SKM-1 treated with dmso at 0.1 percent for 144 hours (cell line): ENCODE results near the gene ANKIB1.

Experiments used
- DNase-seq: peaks from one replicate; lab custom pipeline; 2025; ENCODE audit not compliant: unreplicated experiment; lab: John Stamatoyannopoulos, UW

Gene ANKIB1

DNA sequence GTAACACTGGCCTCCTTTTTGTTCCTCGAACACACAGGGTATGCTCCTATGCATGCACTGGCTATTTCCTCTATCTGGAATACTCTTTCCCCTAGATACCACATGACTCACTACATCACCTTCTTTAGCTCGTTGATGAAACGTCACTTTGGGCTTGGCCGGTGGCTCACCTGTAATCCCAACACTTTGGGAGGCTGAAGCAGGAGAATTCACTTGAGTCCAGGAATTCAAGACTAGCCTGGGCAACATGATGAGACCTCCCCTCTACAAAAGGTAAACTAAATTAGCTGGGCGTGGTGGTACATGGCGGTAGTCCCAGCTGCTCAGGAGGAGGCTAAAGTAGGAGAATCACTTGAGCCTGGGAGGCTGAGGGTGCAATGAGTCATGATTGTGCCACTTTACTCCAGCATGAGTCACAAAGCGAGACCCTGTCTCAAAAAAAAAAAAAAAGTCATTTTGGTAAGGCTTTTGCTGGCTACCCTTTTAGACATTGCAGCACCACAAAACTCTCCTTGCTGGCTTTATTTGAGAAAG is 14.5 kb downstream of the ANKIB1 start:
- DNase-seq: no peak

DNA sequence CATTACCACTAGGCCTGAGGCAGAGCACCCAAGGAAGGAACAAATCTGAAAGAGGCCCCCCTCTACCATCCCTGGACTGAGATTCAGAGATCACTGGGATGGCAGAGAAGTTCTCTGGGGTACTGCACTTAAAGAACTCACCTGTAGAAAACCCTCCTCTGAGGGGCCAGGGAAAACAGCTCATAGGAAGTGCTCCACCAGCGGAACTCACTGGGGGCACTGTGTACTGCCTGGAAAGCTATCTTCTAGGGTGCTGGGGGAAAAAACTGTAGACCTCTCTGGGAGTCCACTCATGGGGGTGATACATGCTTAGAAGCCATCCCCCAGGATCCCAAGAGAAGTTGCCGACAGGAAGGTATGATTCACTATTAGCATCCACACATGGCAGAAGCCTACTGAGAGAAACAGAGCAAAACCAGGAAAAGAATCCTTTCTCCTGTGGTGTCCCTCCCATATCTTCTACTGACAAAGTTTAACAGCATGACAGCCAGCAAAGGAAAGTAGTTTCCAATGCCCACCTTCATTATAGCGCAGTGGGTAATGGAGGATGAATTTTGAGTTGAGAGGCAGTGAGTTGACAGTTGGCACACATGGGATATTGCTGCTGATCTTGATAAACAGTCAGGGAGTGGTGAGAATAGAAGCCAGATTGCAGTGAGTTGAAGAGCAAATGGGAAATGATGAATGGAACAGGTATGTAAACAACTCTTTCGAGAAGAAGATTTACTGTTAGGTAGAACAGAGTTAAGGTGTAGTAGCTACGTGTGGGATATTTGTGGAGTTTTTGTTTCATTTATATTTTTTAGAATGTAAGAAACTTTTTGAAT is 20.9 kb downstream of the ANKIB1 start:
- no peak for DNase-seq

DNA sequence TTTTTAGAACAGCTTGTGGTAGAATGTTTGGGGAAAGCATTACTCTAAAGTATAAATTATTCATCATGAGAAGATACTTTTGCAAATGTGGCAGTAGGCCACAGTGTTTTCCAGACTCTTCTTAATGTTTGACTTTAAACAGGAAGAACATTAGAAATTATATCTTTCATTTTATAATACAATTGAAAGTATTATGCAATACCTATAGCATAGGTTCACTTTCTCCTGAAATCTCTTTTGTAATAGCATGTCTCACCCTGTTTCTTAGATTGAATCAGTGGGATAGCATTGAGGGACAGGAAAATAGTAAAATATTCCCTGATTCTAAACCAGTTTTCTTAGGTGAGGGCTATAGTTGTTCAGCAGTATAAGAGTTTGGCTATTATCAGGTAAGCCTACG is 23.1 kb downstream of the ANKIB1 start:
- DNase-seq: no peak

DNA sequence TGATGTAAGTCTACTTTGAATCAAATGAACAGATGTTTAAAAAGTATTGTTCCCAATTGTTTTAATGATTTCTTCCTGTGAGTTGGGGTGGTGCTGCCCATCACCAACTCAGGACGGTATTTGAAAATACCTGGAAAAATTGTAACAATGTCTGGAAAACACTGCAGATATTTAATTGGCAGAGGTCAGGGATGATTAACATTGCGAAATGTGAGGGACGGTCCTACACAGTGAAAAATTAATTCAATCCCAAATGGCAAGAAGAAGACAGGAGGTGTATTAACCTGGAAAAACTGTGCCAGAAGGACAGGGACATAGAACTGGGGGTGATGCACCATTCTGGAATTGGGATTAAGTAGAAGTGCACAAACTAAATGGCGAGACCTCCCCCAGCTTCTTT is 29.6 kb downstream of the ANKIB1 start:
- no peak for DNase-seq

DNA sequence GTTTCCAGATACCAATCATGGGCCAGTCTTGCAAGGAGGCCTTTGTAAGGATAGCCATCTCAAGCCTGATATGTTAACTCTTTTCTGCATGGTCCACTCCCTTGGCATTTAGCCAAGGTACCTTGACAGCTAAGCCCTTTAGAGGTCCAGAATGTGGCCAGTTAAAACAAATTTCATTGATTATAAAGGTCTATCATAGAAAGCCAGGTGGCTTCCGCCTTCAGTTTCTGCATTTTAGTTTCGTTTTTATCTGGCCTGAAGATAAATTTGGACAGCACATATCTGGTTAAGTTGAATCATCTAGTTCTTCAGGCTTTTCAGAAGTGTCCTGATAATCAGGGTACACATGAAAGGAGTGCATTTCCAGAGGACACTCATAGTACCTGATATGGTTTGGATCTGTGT is 30.7 kb downstream of the ANKIB1 start:
- DNase-seq: no peak

DNA sequence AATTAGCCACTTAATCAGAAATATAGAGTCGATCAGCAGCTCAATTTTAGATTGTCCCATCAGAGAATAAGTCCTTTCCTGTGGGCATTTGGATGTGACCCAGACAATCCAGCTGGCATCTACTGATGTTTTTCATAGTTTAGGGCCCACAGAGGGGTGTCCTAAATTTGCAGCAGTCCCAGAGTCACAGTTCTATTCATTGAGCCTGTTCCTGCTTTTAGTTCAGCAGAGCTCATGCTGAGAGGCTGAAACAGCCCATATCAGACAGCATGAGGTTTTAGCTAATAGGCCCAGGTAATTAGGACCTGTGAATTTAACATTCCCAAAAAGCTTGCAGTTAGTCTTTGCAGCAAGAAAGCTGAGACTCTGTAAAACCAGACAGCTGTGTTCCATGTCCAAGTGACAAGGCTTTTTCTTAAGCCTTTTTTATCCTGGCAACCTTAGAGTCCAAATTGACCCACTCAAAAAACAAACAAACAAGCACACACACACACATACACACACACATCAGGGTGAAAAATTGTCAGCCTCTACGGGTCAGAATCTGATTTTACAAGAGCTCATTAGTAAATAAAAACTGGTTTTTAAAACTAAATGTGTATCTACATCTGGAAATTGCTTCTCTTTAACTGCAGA is 33.7 kb downstream of the ANKIB1 start:
- DNase-seq: no peak

DNA sequence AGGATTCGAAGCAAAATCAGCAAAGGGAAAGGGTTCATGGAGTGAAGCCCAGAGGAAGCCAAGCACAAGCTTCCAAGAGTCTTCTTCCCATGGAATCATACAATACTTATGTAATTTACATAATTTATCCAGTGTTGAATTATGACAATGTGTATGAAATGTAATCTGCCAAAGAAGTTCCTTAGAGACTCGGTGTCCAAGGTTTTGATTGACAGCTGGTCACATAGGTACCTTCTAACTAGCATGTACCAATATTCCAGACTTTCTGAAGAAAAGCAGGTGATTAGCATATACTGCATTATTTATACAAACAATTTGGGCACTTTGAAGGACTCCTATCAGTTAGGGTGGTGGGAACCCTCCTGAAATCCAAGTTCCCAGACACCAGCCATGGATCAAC is 35.3 kb downstream of the ANKIB1 start:
- no peak for DNase-seq

DNA sequence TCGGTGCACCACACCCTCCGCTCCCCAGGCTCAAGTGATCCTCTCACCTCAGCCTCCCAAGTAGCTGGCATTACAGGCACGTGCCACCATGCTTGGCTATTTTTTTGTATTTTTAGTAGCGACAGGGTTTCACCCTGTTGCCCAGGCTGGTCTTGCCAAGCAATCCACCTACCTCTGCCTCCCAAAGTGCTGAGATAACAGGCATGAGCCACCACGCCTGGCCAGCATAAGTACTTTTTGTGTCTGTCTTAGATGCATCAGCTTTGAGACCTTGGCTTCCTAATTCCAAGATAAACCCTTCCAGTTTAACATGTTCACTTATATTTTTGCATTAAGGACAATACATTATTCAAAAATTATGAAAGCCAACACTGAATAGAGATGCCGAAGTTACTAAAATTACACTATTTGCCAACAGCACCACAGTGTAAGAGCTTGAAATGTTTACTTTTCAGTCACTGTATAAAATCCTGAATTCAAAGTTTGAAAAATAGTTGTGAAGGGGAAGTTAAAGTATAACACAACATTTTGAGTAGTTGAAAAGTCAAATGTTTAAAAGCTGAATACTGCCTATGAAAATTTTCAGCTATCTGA is 36.5 kb downstream of the ANKIB1 start:
- no peak for DNase-seq

DNA sequence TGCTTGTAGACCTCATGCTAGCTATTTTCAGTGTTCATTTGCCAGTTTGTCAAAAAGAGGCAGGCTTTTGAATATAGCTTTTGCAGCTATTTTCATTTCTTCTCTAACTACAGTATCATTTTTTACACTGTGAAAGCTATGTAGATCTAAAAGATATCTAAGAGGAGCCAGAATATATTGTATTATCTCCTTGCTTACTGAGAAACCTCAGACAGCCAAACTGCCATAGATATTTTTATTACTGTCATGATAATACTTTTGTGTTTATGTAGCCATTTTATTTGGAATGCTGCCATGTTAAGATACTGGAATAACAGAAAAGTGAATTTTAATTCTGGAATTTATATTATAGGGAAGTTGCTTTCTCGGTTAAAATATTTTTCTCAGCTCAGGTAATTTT is 37.2 kb downstream of the ANKIB1 start:
- no peak for DNase-seq

DNA sequence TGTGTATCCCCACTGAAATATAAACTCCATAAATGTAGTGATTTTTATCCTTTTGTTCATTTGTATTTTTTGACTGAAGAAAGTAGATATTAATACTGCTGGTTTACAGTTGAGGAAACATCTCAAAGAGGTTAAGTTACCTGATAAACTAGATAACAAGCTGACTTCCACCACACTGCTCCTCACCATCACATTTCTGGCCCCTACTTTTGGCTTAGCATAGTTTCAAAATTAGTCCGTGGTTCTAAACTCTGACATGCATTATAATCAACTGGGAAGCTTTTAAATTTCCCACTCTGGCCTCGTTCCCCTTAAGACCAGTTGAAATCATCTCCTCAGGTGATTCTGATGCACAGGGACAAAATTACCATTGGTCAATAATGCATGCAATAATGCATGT is 43.5 kb downstream of the ANKIB1 start:
- no peak for DNase-seq

DNA sequence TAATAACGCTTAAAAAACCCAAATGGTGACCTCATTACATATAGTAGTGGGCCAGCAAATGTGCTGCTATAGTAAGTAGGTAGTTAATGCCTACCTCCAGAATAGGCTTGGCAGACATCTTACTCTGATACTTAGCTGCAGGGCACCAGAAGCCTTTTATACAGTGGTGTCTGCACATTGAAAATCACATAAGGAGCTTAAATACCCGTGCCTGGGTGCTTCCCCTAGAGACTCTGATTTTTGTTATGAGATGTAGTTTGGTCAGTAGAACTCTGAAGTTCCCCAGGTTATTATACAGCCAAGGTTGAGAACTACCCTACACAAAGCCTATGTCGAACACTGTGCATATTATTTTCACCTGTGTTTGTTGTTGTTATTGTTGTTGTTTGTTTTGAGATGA is 47.2 kb downstream of the ANKIB1 start:
- DNase-seq: no peak

DNA sequence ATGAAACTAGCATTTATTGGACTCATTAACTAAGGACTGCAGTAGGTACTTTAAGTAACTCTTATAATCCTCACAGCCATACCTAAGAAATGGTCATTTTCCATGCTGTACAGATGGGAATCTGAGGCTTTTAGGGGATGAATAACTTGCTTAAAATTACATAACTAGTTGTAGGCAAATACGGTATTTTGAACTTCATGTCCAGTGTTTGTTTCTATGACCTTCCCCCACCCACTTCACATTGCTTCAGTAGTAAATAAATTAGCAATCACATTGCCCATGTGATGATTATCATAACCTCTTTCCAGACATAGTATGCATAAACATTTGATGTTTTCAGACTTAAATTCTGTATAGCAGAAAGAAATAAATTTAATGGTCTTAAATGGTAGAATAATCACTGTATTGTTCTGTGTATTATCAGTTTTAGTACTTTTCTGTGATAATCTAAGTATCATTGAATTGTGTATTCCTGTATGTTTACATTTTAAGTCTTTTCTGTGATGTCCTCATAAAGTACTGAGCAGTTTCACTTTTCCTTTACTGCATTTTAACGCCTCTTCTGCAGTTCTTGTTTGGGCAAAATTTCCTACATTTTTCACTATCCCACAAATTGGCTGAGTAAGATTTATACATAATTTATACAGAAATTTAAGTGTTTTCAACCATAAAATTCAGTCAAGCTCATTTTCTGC is 48.3 kb downstream of the ANKIB1 start:
- no peak for DNase-seq

DNA sequence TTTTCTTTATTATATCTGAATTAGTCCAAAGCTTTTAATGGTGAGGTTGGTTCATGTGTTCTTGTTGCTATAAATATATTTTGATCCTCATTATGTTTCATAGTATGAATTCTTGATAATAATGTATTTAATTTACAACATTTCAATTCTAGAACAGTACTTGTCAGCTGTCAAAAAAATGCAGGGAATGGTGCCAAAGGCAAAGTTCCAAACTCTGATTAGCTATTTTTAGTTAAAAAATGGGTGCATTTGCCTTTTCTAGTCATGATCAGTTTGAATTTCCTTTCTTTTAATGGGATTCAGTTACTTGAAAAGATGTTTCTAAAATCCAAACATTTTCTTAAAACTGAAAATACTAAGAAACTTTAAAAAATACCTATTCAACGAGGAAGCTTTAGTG is 49.6 kb downstream of the ANKIB1 start:
- no peak for DNase-seq

DNA sequence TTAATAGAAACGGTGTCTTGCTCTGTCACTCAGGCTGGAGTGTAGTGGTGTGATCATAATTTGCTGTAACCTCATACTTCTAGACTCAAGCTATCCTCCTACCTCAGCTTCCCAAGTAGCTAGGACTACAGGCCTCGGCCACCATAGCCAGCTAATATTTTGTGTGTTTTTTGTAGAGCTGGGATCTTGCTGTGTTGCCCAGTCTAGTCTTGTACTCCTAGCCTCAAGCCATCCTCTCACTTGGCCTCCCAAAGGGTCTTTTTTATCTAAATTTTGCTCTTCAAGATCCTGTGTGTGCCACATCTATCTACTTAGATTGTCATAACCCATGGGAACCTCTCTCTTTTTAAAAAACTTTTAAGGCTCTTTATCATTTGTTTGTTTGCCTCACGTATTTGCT is 50.5 kb downstream of the ANKIB1 start:
- no peak for DNase-seq

DNA sequence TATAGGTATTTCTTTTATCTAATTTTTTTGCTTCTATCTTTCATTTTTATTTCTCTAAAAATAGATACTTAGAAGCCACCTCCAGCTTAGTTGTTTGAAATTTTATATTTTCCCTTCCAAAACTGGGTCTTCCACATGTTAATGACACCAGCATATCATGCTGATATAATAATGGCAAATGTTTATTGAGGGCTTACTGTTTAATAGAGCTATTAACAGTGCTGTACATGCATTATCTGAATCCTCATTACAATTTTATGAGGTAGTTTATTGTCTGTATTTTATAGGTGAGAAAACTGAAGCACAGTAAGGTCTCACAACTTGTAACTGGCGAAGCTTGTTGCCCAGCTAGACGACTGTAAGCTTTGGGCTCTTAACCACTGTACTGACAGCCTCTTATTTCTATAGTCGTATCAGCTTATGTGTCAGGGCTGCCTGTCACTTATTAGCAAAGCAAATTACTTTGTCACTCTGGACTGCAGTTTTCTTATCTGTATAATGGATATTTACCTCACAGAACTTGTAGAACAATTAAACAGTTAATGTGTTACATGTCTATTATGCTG is 51.2 kb downstream of the ANKIB1 start:
- DNase-seq: no peak

DNA sequence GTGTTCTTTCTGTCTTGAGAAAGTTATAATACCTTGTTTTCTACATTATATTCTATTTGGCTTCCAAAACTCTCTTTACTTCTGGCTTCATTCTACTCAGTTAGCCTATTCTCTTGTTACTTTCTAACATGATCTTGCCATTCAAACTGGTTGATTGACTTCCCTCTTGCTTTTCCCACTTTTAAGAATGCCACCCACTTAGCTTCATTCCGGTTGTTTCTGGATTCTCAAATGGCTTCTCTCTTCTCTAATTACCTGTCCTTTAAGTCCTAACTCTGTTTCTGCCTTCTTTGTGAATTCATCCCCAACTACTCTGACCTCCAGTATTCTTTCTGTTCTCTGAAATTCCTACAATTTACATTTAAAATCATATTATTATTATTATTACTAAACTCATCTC is 52.0 kb downstream of the ANKIB1 start:
- DNase-seq: no peak

DNA sequence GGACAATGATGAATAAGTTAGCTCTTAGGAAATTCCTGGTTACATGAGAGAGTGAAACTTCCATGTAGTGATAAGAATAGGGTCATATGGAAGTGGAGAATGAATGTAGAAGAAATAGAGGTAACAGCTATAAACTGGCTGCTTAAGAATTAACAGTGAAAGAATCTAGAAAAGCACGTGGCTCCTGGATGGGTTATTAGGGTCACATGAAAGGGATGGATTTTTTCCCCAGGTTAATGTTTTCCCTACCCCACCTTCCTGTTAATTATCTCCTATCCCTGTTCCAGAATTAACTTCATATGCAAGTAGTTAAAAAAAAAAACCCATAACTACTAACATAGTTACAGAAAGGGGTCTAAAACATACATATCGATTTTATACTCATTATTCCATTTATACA is 58.0 kb downstream of the ANKIB1 start:
- DNase-seq: no peak

DNA sequence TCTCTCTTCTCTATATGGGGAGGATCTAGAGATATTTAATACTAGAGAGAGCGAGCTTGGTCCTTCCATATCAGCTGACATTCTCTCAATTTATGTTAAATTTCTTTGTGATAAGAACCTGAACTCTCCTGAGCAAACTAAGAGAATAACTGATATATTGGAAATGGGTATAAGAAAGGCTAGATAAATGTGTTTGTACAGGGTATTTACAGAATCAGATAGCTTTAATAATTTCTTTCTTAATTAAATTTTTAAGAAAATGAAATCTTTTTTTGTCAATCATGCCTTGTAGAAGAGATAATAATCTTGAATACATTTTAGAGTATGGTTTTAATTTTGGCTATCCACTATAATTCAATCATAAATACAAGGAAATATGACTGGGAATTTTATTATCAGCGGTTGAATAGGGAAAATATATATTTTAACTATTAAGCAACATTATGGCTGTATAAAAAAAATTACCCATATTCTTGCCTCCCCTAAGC is 58.7 kb downstream of the ANKIB1 start:
- DNase-seq: no peak

DNA sequence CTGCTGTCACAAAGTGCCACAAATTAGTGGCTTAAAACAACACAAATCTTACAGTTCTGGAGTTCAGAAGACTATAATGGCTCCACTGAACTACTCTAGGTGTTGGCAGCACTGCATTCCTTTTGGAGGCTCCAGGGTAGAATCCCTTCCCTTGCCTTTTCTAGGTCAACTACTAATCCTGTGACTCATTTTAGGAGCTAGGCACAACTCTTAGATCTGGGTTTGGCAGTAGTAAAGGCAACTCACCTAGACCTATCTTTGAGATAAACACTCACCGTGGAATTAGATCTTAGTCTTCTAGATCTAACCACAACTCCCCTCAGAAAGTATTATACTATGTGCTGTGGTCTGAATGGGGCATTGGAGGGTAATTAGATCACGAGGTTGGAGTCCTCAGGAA is 60.4 kb downstream of the ANKIB1 start:
- DNase-seq: no peak

DNA sequence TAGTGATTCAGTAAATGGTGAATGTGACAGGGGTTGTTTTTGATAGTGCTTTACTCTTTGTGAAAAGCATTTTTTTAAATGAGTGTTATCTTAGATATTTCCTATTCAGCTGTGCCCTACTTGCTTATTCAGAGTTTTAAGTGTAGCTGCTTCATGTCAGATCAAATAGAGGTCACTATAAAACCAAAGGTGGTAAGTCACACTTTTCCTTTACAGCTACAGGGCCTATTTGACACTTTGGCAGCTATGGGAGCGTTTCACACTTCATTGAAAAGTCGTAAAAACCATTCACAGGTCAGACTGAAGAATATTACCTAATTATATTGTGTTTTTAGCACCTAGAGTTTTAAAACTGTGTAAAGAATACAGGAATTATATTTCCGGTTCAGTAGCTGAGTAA is 67.3 kb downstream of the ANKIB1 start:
- no peak for DNase-seq

DNA sequence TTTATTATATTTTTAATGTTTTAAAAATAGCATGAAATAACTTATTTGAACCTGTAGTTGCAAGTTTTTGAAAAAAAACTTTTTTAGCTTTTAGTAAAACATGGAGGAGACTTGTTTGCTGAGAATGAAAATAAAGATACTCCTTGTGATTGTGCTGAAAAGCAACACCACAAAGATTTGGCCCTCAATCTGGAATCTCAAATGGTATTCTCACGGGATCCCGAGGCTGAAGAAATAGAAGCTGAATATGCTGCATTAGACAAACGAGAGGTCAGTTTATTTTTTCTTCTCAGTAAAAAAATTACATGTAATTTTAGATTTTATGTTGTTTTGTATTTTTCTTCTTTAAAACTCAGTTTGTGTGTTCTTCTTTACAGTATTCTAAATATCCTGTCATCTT is 73.5 kb downstream of the ANKIB1 start:
- DNase-seq: no peak
